ENCODE measurements around the gene SLC29A3. TPM values are rescaled to one million over a fixed set of nuclear protein-coding genes. Genes with fewer than 3 reads are reported as not detected.

Gene SLC29A3
- total and polyA plus RNA-seq, 10 of the 15 experiments (the other 5 are each of a cell fraction or from before 2014, with no cell fraction given): 1.5 to 4.0 (median 2.7) TPM

DNA sequence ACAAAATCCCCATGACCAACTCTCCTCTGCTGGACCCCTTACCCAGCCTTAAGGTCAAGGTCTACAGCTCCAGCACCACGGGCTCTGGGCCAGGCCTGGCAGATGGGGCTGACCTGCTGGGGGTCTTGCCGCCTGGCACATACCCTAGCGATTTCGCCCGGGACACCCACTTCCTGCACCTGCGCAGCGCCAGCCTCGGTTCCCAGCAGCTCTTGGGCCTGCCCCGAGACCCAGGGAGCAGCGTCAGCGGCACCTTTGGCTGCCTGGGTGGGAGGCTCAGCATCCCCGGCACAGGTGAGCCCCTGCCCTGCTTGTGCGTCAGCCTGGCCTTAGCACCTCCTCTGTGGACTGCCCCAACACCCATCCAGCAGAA, 27.5 kb upstream of the SLC29A3 start (continued):
- no peak for TF ChIP-seq ASH2L (IDR thresholded peaks at IDR 0.05; ENCODE audit: borderline replicate concordance, low read depth)
- no peak for TF ChIP-seq MEF2A (IDR thresholded peaks at IDR 0.05; ENCODE audit: insufficient read depth, low read depth, low read length)
- no peak for TF ChIP-seq MEF2B (IDR thresholded peaks at IDR 0.05; ENCODE audit: partially characterized antibody, poor library complexity, severe bottlenecking)
- TF ChIP-seq, protein P1, sequence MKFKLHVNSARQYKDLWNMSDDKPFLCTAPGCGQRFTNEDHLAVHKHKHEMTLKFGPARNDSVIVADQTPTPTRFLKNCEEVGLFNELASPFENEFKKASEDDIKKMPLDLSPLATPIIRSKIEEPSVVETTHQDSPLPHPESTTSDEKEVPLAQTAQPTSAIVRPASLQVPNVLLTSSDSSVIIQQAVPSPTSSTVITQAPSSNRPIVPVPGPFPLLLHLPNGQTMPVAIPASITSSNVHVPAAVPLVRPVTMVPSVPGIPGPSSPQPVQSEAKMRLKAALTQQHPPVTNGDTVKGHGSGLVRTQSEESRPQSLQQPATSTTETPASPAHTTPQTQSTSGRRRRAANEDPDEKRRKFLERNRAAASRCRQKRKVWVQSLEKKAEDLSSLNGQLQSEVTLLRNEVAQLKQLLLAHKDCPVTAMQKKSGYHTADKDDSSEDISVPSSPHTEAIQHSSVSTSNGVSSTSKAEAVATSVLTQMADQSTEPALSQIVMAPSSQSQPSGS (IDR thresholded peaks at IDR 0.05; ENCODE audit: low read length): no peak
- no peak for TF ChIP-seq HDAC6 (IDR thresholded peaks at IDR 0.05; ENCODE audit: unreplicated experiment)
- TF ChIP-seq ZSCAN29 (IDR thresholded peaks at IDR 0.05): no peak
- TF ChIP-seq PML (IDR thresholded peaks at IDR 0.05; ENCODE audit: low read length): no peak
- no peak for TF ChIP-seq JUNB (IDR thresholded peaks at IDR 0.05)

DNA sequence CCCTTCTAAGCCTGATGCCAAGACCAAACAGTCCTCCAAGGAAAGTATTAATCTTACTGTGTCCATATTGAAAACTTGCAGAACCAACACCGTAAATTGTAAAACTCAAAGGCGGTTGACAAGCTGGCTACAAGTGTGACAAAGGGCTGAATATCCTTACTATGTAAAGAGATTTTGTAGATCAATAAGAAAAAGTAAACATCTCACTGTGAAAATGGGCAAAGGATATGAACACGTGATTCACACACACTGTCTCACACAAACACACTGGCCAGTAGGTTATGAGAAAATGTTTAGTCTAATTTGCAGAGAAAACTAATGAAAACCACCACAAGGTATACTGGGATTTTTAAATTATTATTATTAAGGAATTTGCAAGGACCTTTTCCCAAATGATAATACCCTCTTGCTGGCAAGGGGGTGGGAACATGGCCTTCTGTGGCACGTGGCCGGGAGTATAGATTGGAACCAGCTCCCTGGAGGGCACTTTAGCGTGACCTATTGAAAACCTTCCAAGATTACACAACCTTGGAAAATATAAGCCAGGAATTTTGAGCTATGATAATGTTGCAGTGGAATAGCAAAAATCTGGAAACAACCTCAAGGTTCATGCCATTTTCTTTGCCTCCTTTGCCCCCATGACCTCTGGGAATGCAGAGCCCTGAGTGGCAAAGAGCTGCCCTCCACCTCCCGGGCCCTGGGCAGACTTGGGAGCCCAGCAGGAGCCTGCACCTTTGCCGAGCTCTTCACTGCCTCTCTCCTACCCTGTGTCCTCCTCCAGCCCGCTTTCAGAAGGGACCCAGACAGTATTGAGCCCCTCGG, 26.2 kb upstream of the SLC29A3 start:
- 19% methylated on average over 9 of the region's 10 CpGs for WGBS (ENCODE audit: insufficient coverage, insufficient replicate concordance, low lambda C conversion rate, missing lambda C conversion rate)
- H2AFZ ChIP-seq (ENCODE audit: control insufficient read depth, low read depth, low read length): no peak overlapping the region
- H3K4me3 ChIP-seq: no peak overlapping the region
- intact Hi-C loops (cut with micrococcal nuclease; ENCODE audit: unreplicated experiment) (no loop called here), in situ Hi-C loops (cut with MboI) (no loop called here)
- no peaks in the 10 kb centered on the region for H3K9me3 ChIP-seq (replicated peaks; ENCODE audit: control insufficient read depth, insufficient read depth, low read length)
- no peaks in the 10 kb centered on the region for H3K4me1 ChIP-seq (ENCODE audit: control insufficient read depth, insufficient read depth, low read length)
- H3K36me3 ChIP-seq (ENCODE audit: control insufficient read depth in 2 of 2, insufficient read depth in 2 of 2, low read length in 1 of 2): no peaks in the 10 kb centered on the region
- no peak for ATAC-seq
- H3K9ac ChIP-seq (ENCODE audit: control insufficient read depth, insufficient read depth, low read length): no peak overlapping the region
- ChIA-PET CTCF (interaction anchor here (0.6 kb wide), 1 partner anchor 9 kb away, joined by 6 read pairs; no protein-coding TSS in a partner anchor), SMC1A (ENCODE audit: uncharacterized antibody, unreplicated experiment) (no interaction called here), RAD21 (ENCODE audit: unreplicated experiment) (no interaction called here), POLR2A (interaction anchor here (0.5 kb wide), 1 partner anchor 261 kb away, joined by 3 read pairs; no protein-coding TSS in a partner anchor)
- H3K27me3 ChIP-seq (replicated peaks in 1 of 2; ENCODE audit: control insufficient read depth in 2 of 2, insufficient read depth in 2 of 2, low read length in 1 of 2): peaks cover 0 to 2% of the 10 kb centered on the region in 2 experiments; a peak in 3 of 4 replicates
- H3K4me2 ChIP-seq (ENCODE audit: control insufficient read depth, insufficient read depth): no peak overlapping the region
- no peak overlapping the region for H3K27ac ChIP-seq (ENCODE audit: control insufficient read depth, insufficient read depth)
- no peak for FAIRE-seq
- no peak for DNase-seq (ENCODE audit: low read depth, low spot score)
- no peaks in the 10 kb centered on the region for H3K79me2 ChIP-seq (ENCODE audit: control insufficient read depth, insufficient read depth, low read length)
- no peaks in the 10 kb centered on the region for H4K20me1 ChIP-seq (ENCODE audit: control insufficient read depth, insufficient read depth)
- BruUV-seq (replicated peaks): no TSS peak
- TF ChIP-seq, protein P2, sequence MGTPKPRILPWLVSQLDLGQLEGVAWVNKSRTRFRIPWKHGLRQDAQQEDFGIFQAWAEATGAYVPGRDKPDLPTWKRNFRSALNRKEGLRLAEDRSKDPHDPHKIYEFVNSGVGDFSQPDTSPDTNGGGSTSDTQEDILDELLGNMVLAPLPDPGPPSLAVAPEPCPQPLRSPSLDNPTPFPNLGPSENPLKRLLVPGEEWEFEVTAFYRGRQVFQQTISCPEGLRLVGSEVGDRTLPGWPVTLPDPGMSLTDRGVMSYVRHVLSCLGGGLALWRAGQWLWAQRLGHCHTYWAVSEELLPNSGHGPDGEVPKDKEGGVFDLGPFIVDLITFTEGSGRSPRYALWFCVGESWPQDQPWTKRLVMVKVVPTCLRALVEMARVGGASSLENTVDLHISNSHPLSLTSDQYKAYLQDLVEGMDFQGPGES (IDR thresholded peaks at IDR 0.05): no peak
- TF ChIP-seq SMC3 (IDR thresholded peaks at IDR 0.05; ENCODE audit: borderline replicate concordance, low read length) (no peak), PML (IDR thresholded peaks at IDR 0.05; ENCODE audit: low read length) (no peak), YBX1 (IDR thresholded peaks at IDR 0.05) (no peak), IKZF1 (conservative IDR thresholded peaks at IDR 0.05) (no peak), NR2C1 (IDR thresholded peaks at IDR 0.05) (no peak)
- TF ChIP-seq, protein P3, sequence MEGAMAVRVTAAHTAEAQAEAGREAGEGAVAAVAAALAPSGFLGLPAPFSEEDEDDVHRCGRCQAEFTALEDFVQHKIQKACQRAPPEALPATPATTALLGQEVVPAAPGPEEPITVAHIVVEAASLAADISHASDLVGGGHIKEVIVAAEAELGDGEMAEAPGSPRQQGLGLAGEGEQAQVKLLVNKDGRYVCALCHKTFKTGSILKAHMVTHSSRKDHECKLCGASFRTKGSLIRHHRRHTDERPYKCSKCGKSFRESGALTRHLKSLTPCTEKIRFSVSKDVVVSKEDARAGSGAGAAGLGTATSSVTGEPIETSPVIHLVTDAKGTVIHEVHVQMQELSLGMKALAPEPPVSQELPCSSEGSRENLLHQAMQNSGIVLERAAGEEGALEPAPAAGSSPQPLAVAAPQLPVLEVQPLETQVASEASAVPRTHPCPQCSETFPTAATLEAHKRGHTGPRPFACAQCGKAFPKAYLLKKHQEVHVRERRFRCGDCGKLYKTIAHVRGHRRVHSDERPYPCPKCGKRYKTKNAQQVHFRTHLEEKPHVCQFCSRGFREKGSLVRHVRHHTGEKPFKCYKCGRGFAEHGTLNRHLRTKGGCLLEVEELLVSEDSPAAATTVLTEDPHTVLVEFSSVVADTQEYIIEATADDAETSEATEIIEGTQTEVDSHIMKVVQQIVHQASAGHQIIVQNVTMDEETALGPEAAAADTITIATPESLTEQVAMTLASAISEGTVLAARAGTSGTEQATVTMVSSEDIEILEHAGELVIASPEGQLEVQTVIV (IDR thresholded peaks at IDR 0.05; ENCODE audit: borderline replicate concordance, partially characterized antibody): no peak
- TF ChIP-seq, protein P4, sequence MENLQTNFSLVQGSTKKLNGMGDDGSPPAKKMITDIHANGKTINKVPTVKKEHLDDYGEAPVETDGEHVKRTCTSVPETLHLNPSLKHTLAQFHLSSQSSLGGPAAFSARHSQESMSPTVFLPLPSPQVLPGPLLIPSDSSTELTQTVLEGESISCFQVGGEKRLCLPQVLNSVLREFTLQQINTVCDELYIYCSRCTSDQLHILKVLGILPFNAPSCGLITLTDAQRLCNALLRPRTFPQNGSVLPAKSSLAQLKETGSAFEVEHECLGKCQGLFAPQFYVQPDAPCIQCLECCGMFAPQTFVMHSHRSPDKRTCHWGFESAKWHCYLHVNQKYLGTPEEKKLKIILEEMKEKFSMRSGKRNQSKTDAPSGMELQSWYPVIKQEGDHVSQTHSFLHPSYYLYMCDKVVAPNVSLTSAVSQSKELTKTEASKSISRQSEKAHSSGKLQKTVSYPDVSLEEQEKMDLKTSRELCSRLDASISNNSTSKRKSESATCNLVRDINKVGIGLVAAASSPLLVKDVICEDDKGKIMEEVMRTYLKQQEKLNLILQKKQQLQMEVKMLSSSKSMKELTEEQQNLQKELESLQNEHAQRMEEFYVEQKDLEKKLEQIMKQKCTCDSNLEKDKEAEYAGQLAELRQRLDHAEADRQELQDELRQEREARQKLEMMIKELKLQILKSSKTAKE (IDR thresholded peaks at IDR 0.05; ENCODE audit: low read depth, poor library complexity, severe bottlenecking): no peak

Data from GM12878 (cell line).